GM12878 (cell line): ENCODE data around the gene NHSL2.

Experiments used
- CTCF ChIP-seq, 3 experiments: IDR thresholded peaks in 2 of 3; conservative IDR thresholded peaks in 1 of 3; 2 replicates each; pipeline ENCODE4 v1.5.1; 2011; ENCODE audit warnings: low read depth in 3 of 3, low read length in 3 of 3, mild to moderate bottlenecking in 3 of 3, control low read depth in 2 of 3, moderate library complexity in 2 of 3, inconsistent platforms in 1 of 3, mixed read lengths in 1 of 3; ENCODE audit not compliant: control insufficient read depth in 2 of 3, insufficient read depth in 1 of 3; ENCODE audit errors: extremely low read depth in 1 of 3
- ESRRA ChIP-seq: IDR thresholded peaks from 2 replicates; pipeline ENCODE4 v1.6.1; 2012; ENCODE audit warnings: mild to moderate bottlenecking, low read length, improper control_type of control experiment
- IRF3 ChIP-seq: fragments of 450-650 bp; IDR thresholded peaks from 2 replicates; pipeline ENCODE4 v1.6.1; 2014; ENCODE audit warnings: mild to moderate bottlenecking
- TBL1XR1 ChIP-seq: IDR thresholded peaks from 2 replicates; pipeline ENCODE4 v1.6.1; 2012; ENCODE audit warnings: low read depth, low read length, improper control_type of control experiment
- USF2 ChIP-seq: IDR thresholded peaks from 2 replicates; pipeline ENCODE4 v1.6.1; 2011; ENCODE audit warnings: low read depth, low read length, improper control_type of control experiment, borderline replicate concordance

GRCh38 chrX:72114306-72114705, 203.7 kb downstream of the NHSL2 start:
- no peak for TF ChIP-seq CTCF (IDR thresholded peaks at IDR 0.05 in 2 of 3, conservative IDR thresholded peaks at IDR 0.05 in 1 of 3; ENCODE audit: control insufficient read depth in 2 of 3, extremely low read depth in 1 of 3, insufficient read depth in 1 of 3, low read depth in 3 of 3, low read length in 3 of 3)
- no peak for TF ChIP-seq IRF3
- no peak for TF ChIP-seq USF2
- TF ChIP-seq ESRRA: no peak
- TF ChIP-seq TBL1XR1: no peak
